Measurements from ENCODE around the gene KLHL18.
A peak's percentile ranks its signal among the peaks of the same experiment; 100 is the strongest.

The KLHL18 gene

DNA sequence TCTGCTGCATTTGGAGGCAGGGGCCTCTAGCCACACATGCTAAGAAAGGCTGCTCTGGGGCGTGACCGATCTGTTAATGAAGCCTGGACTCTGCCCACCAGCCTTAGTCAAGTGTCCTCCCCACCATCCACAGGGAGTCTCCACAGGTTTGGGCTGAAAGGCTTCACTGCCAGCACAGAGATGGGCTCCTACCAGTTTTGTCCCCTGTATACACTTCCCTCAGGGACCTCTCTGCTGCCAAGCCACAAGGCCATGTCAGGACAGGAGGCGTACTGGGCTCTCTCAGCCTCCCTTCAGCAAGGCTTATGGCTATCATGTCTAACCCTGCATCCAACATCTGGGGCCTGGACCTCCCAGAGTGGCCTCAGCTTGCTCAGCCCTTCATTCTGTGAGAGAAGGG lies 23.6 kb upstream of the KLHL18 start:
- DNase-seq (ENCODE audit: low read depth in 1 of 2, low spot score in 1 of 2): no peak
- in situ Hi-C loops (cut with HindIII; ENCODE audit: low pct_unique_long_range_greater_than_20kb, low sequenced_read_pairs): no loop called here
- TF ChIP-seq JUND (IDR thresholded peaks at IDR 0.05; ENCODE audit: low read depth): no peak

DNA sequence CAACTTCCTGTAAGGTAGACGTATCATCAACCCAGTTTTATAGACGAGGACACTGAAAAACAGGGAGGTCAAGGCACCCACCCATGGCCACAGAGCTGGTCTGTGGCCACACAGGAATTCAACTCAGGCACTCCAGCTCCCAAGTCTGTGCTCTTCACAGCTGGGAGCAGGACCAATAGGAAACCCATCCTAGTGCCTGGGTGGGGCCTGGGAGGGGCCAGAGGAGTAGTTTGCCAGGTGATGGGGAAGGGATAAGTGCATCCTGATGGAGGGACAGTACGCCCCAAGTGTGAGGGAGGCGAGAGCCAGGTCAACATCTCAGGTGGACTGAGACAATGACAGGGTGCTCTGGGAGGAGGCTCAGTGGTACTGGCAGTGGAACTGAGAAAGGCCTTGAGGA lies 22.1 kb upstream of the KLHL18 start:
- DNase-seq (ENCODE audit: low read depth in 1 of 2, low spot score in 1 of 2): no peak
- in situ Hi-C loops (cut with HindIII; ENCODE audit: low pct_unique_long_range_greater_than_20kb, low sequenced_read_pairs): no loop called here
- TF ChIP-seq JUND (IDR thresholded peaks at IDR 0.05; ENCODE audit: low read depth): no peak

DNA sequence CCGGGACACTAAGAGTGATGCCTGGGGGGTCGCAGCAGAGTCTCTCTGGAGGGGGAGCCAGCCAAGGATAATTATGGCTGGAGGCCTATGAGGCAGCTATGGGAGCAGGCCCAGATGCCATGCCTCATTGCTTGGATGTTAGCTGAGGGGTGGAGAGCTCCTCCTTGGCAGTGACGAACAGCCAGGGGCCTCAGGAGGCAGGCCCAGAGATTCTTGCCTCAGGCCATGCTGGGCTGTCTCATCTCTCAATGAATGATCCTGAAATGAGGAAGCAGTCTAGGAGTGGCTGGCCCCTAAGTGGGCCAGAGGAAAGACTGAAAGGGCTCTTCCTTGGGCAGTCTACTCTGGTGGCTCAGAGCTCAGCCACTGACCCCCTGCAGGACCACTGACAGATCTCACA lies 21.4 kb upstream of the KLHL18 start:
- DNase-seq (ENCODE audit: low read depth in 1 of 2, low spot score in 1 of 2): no peak
- in situ Hi-C loops (cut with HindIII; ENCODE audit: low pct_unique_long_range_greater_than_20kb, low sequenced_read_pairs): no loop called here
- no peak for TF ChIP-seq JUND (IDR thresholded peaks at IDR 0.05; ENCODE audit: low read depth)

DNA sequence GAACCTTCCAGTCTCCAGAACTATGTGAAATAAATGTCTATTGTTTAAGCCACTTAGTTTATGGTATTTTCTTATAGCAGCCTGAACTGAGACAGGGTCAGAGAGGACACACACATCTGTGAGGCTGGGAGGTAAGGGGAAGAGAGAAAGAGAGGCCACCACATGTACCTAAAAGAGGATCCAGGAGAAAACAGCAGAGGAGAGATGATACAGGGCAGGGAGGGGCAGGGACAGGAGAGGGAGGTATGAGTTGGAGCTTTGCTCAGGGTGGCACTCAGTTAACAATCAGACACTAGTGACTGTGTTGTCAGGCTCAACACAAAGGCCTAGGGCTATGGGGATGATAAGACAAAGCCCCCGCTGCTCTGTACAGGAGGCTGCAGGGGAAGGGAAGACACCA lies 17.7 kb upstream of the KLHL18 start:
- no peak for DNase-seq (ENCODE audit: low read depth in 1 of 2, low spot score in 1 of 2)
- TF ChIP-seq JUND (IDR thresholded peaks at IDR 0.05; ENCODE audit: low read depth): no peak
- in situ Hi-C loops (cut with HindIII; ENCODE audit: low pct_unique_long_range_greater_than_20kb, low sequenced_read_pairs): no loop called here

DNA sequence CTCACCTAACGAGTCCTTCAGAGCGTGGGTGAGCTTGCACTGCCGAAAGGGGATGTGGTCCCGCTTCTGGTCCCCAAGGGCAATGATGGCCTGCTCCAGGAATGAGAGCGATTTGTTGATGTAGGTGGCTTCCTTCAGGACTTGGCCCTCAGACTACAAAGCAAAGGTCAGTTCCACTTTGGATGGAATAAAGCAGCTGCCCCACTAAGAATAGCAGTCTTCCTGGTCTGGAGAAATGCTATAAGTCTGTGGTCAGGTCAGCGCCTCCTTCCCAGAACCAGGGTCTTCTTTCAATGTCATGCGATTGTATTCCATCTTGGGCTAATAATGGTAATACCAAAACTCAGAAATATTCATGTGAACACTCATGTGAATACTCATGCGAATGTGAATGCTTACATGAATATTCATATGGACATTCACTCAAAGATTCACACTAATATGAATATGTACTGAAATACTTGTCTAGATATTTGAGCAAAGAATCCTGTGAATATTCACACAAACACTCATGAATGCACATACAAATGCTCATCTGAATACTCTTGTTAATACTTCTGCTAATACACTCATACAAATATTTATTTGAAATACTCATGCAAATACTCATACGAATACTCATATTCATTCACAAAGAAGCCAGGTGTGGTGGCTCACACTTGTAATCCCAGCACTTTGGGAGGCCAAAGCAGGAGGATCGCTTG lies 16.9 kb upstream of the KLHL18 start:
- DNase-seq (ENCODE audit: low read depth in 1 of 2, low spot score in 1 of 2): no peak
- TF ChIP-seq JUND (IDR thresholded peaks at IDR 0.05; ENCODE audit: low read depth): no peak
- in situ Hi-C loops (cut with HindIII; ENCODE audit: low pct_unique_long_range_greater_than_20kb, low sequenced_read_pairs): no loop called here

DNA sequence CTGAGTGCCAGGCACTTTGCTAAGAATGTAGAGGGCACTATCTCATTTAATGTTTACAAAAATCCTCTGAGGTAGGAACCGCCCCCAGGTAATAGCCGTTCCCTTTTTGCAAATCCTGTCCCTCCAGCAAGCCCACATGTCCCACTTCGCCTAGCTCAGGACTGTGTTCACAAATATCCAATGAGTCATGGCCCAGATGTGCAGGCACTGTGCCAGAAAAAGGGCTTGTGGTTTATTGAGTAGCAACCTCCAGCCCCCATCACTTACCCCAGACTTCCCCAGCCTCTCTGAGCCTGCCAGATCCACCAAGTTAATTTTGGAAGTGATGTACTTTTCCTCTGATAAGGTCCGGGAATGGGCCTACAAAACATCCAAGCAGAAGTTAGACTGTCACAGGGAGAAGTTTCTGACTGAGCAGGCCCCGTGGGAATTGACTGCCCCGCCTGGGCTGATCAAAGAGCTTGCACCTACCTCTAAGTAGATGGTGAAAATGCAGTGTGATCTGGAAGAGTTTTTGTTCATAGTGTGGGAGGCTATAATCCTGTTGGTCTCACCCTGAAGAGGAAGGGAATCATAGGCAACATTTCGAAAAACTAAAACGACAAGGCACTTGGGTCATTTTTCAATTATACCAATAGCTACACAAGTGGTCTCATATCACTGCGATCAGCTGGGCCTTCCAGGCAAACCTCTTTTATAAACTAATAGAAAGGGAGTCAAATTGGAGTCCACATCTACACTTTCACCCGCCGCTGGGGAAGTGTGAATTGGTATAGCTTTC lies 15.8 kb upstream of the KLHL18 start:
- peak in 1 of 2 experiments; percentile 41 for DNase-seq (ENCODE audit: low read depth in 1 of 2, low spot score in 1 of 2)
- TF ChIP-seq JUND (IDR thresholded peaks at IDR 0.05; ENCODE audit: low read depth): no peak
- in situ Hi-C loops (cut with HindIII; ENCODE audit: low pct_unique_long_range_greater_than_20kb, low sequenced_read_pairs): no loop called here

DNA sequence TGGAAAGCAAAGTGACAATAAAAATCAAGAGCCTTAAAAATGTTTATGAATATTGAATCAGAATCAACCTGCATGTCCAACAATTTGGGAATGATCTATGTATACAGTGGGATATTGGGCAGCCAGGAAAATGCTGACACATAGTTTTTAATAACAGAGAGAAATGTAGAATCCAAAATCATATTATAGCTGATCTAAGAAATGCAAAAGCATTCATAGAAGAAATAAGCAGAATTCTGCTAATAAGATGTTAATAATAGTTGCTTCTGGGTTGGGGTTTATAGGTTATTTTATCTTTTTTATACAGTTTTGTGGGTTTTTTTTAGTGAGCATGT lies 15.3 kb upstream of the KLHL18 start:
- no peak for DNase-seq (ENCODE audit: low read depth in 1 of 2, low spot score in 1 of 2)
- TF ChIP-seq JUND (IDR thresholded peaks at IDR 0.05; ENCODE audit: low read depth): no peak
- in situ Hi-C loops (cut with HindIII; ENCODE audit: low pct_unique_long_range_greater_than_20kb, low sequenced_read_pairs): no loop called here

DNA sequence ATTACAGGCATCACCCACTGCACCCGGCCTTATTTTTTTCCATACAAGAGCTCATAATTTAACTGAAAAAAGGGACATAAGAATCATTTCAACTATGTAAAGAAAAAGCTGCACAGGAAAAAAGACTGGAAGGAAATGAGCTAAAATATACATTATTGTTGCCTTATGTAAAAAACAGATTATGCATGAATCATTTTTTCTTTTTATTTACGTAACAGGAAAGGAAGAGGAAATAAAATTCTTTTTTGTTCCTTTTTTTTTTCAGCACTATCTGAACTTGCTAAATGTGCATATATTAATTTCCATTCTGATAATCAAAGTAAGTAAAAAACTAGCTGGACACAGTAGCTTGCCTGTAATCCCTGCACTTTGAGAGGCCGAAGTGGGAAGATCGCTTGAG lies 12.2 kb upstream of the KLHL18 start:
- in situ Hi-C loops (cut with HindIII; ENCODE audit: low pct_unique_long_range_greater_than_20kb, low sequenced_read_pairs): no loop called here
- no peak for TF ChIP-seq JUND (IDR thresholded peaks at IDR 0.05; ENCODE audit: low read depth)
- DNase-seq (ENCODE audit: low read depth in 1 of 2, low spot score in 1 of 2): no peak

DNA sequence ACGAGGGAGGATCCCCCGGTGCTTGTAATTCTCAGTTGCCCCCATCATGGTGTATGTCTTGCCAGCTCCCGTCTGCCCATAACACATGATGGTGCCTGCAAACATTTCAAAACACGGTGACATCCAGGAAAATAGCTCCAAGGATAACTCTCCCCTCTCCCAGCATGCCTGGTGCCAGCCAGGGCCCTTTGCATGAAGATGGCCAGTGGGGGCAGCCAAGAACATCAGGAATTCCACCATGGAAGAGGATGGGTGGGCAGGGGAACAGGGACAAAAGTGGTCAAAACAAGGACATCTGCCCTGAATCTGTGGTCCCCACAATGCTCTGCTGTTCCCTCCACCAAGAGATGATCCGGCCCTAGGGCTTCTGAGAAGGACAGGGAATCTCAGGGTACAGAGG lies 9.2 kb upstream of the KLHL18 start:
- in situ Hi-C loops (cut with HindIII; ENCODE audit: low pct_unique_long_range_greater_than_20kb, low sequenced_read_pairs): no loop called here
- TF ChIP-seq JUND (IDR thresholded peaks at IDR 0.05; ENCODE audit: low read depth): no peak
- no peak for DNase-seq (ENCODE audit: low read depth in 1 of 2, low spot score in 1 of 2)

DNA sequence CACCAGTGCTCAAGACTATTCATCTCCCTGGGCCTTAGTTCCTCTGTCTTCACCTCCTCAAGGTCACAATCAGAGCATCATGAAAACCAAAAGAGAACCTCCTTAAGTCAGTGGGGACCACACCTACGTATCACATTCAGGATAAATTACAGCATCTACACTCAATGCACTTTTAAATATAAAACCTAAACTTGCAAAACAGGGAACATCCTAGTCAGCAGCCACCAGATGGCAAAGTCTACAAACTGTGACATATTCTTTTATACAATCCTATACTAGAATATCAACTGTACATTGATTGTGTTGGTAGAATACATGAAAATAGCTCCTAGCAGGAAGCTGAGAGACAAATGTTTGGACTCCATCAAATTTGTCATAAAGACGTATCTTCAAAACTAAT lies 8.1 kb upstream of the KLHL18 start:
- no peak for DNase-seq (ENCODE audit: low read depth in 1 of 2, low spot score in 1 of 2)
- in situ Hi-C loops (cut with HindIII; ENCODE audit: low pct_unique_long_range_greater_than_20kb, low sequenced_read_pairs): no loop called here
- no peak for TF ChIP-seq JUND (IDR thresholded peaks at IDR 0.05; ENCODE audit: low read depth)

DNA sequence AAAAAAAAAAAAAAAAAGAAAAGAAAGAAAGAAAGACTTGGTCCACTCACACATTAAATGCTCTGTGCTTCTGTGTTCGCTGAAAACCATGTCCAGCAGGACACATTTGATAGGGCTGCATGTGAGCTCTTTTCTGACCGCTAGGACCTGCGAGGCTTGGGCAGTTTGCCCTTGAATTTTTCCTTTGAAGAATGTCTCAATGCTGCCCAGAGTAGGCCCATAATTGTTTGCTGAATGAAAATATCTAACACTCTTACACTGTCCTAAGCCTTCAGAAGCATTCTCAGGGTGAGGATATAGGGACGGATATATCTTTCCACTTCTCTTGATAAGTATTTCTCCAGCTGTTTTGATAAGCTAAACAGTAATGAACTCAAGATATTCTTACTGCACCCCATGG lies 6.2 kb upstream of the KLHL18 start:
- TF ChIP-seq JUND (IDR thresholded peaks at IDR 0.05; ENCODE audit: low read depth): no peak
- no peak for DNase-seq (ENCODE audit: low read depth in 1 of 2, low spot score in 1 of 2)
- in situ Hi-C loops (cut with HindIII; ENCODE audit: low pct_unique_long_range_greater_than_20kb, low sequenced_read_pairs): no loop called here

DNA sequence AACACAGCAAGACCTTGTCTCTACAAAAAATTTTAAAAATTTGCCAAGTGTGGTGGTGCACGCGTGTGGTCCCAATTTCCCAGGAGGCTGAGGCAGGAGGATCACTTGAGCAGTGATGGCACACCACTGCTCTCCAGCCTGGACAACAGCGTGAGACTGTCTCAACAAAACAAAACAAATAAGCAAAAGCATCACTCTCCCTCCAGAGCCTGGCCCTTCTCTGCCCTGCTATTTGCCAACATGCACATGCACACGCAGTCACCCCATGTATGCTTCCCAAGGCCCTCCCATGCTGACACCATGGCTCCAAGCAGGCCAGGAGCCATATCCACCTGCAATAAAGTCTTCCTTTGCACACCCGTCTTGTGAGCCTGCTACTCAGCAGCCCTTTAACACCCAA lies 2.2 kb upstream of the KLHL18 start:
- TF ChIP-seq JUND (IDR thresholded peaks at IDR 0.05; ENCODE audit: low read depth): no peak
- in situ Hi-C loops (cut with HindIII; ENCODE audit: low pct_unique_long_range_greater_than_20kb, low sequenced_read_pairs): no loop called here
- no peak for DNase-seq (ENCODE audit: low read depth in 1 of 2, low spot score in 1 of 2)

DNA sequence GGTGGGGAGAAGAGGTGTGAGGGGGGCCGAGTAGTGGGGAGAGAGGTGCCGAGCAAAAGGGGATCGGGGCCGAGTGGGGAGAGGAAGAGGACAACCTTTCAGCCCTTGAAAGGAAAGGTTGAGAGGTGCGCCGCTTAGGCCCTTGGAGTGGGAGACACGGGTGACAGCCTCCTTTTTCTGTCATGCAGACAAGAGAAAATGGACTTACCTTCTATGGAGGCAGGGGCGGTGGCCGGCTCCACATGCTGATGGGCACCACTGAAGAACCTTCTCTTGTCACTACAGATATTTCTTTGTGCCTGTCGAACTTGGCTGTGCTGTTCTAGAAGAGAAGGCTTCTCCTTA lies 421 bp downstream of the KLHL18 start:
- in situ Hi-C loops (cut with HindIII; ENCODE audit: low pct_unique_long_range_greater_than_20kb, low sequenced_read_pairs): no loop called here
- DNase-seq (ENCODE audit: low read depth in 1 of 2, low spot score in 1 of 2): peak in 1 of 2 experiments; percentile 2
- no peak for TF ChIP-seq JUND (IDR thresholded peaks at IDR 0.05; ENCODE audit: low read depth)

Measured in T47D (cell line).